ENCODE measurements around the gene TICRR. TPM values are rescaled to one million over a fixed set of nuclear protein-coding genes. Genes with fewer than 3 reads are reported as not detected.

TICRR gene
- total and polyA plus RNA-seq, 2 of the 4 experiments (the other 2 are of a cell fraction), result 3.0 to 4.2 TPM

- no peak overlapping the region for H3K4me3 ChIP-seq (ENCODE audit: insufficient read depth, low read depth, low read length)
- no peak overlapping the region for H2BK5ac ChIP-seq (ENCODE audit: low read depth, low read length, poor library complexity, severe bottlenecking)
- DNase-seq, result no peak
- no peak overlapping the region for H4K91ac ChIP-seq (ENCODE audit: insufficient read depth, low read depth, low read length)
- no peak overlapping the region for H2BK120ac ChIP-seq (ENCODE audit: low read depth, low read length)
- H2BK15ac ChIP-seq (ENCODE audit: low read depth, low read length), result no peak overlapping the region
- H3K14ac ChIP-seq (replicated peaks; ENCODE audit: low read depth, low read length), result no peak overlapping the region
- 38% methylated on average over 2 of the region's 10 CpGs; no CpG with 5 or more reads in 1 of the 2 experiments for WGBS, 2 experiments (ENCODE audit: extremely low coverage in 2 of 2, insufficient read length in 1 of 2)
- no peak for ATAC-seq (ENCODE audit: low read depth)
- no peak overlapping the region for H3K23ac ChIP-seq (ENCODE audit: low read depth, low read length)
- ChIA-PET CTCF (no interaction called here), POLR2A (ENCODE audit: unreplicated experiment) (no interaction called here)
- no peak overlapping the region for H2AK9ac ChIP-seq (replicated peaks; ENCODE audit: low read depth, low read length, poor library complexity)
- H3K27ac ChIP-seq (ENCODE audit: insufficient read depth, low read length), result no peak overlapping the region
- BruUV-seq (replicated peaks), result no TSS peak
- no peak overlapping the region for H2AK5ac ChIP-seq (ENCODE audit: low read depth, low read length)
- no peak overlapping the region for H3K56ac ChIP-seq (ENCODE audit: extremely low read depth, insufficient read depth, low read length)
- intact Hi-C loops (cut with micrococcal nuclease), result no loop called here
- TF ChIP-seq POLR2A (IDR thresholded peaks at IDR 0.05; ENCODE audit: low read depth, low read length) (no peak), CHD1 (IDR thresholded peaks at IDR 0.05; ENCODE audit: low read depth, low read length) (no peak), NFE2L2 (IDR thresholded peaks at IDR 0.05; ENCODE audit: low read depth, low read length) (no peak), MAZ (IDR thresholded peaks at IDR 0.05; ENCODE audit: borderline replicate concordance, low read depth, low read length) (no peak), CEBPB (IDR thresholded peaks at IDR 0.05; ENCODE audit: low read depth, low read length) (no peak)
- no peaks in the 10 kb centered on the region for H3K79me1 ChIP-seq (ENCODE audit: low read depth in 1 of 2, low read length in 2 of 2)
- no peak overlapping the region for H3K4ac ChIP-seq (ENCODE audit: low read depth, low read length)
- peaks cover 25% of the 10 kb centered on the region for H3K27me3 ChIP-seq (ENCODE audit: control insufficient read depth, insufficient read depth, low read length)
- no peak overlapping the region for H4K5ac ChIP-seq (ENCODE audit: low read depth, low read length)
- no peaks in the 10 kb centered on the region for H3K4me1 ChIP-seq (ENCODE audit: control insufficient read depth, insufficient read depth, low read length)
- H3K36me3 ChIP-seq (ENCODE audit: control insufficient read depth, insufficient read depth, low read length), result no peaks in the 10 kb centered on the region
- in situ Hi-C loops (cut with MboI; ENCODE audit: low sequenced_read_pairs), result no loop called here
- H4K20me1 ChIP-seq (ENCODE audit: insufficient read depth, low read length), result no peaks in the 10 kb centered on the region
- H3K9me3 ChIP-seq (ENCODE audit: control insufficient read depth, insufficient read depth, low read length), result no peaks in the 10 kb centered on the region
- dilution Hi-C loops (cut with HindIII; ENCODE audit: low sequenced_read_pairs, unreplicated experiment), result no loop called here
- H2BK20ac ChIP-seq (ENCODE audit: low read depth, low read length), result no peak overlapping the region
- H4K8ac ChIP-seq (ENCODE audit: low read depth in 2 of 2, low read length in 2 of 2), result no peak overlapping the region
- no peak overlapping the region for H3K18ac ChIP-seq (ENCODE audit: low read depth, low read length)
- no peak overlapping the region for H2AFZ ChIP-seq (replicated peaks; ENCODE audit: low read length, poor library complexity)
- H3K9ac ChIP-seq (ENCODE audit: low read depth, low read length), result no peak overlapping the region
- H3K9me1 ChIP-seq (ENCODE audit: insufficient read depth, low read length), result no peaks in the 10 kb centered on the region
- no peak overlapping the region for H3K4me2 ChIP-seq (ENCODE audit: low read depth, low read length)
These were observed 48.4 kb upstream of the TICRR start for GRCh38 chr15:89526601-89527441.
